ENCODE data around the gene SAP30BP. TPM values are rescaled to one million over a fixed set of nuclear protein-coding genes. Genes with fewer than 3 reads are reported as not detected.

Gene SAP30BP
- total and polyA plus RNA-seq, 2 of the 13 experiments (the other 11 are each of a cell fraction or from before 2014, with no cell fraction given), result 67.7 to 99.4 TPM

GRCh38 chr17:75697651-75698291 lies 30.6 kb downstream of the SAP30BP start (continued):
- TF ChIP-seq, protein P1, sequence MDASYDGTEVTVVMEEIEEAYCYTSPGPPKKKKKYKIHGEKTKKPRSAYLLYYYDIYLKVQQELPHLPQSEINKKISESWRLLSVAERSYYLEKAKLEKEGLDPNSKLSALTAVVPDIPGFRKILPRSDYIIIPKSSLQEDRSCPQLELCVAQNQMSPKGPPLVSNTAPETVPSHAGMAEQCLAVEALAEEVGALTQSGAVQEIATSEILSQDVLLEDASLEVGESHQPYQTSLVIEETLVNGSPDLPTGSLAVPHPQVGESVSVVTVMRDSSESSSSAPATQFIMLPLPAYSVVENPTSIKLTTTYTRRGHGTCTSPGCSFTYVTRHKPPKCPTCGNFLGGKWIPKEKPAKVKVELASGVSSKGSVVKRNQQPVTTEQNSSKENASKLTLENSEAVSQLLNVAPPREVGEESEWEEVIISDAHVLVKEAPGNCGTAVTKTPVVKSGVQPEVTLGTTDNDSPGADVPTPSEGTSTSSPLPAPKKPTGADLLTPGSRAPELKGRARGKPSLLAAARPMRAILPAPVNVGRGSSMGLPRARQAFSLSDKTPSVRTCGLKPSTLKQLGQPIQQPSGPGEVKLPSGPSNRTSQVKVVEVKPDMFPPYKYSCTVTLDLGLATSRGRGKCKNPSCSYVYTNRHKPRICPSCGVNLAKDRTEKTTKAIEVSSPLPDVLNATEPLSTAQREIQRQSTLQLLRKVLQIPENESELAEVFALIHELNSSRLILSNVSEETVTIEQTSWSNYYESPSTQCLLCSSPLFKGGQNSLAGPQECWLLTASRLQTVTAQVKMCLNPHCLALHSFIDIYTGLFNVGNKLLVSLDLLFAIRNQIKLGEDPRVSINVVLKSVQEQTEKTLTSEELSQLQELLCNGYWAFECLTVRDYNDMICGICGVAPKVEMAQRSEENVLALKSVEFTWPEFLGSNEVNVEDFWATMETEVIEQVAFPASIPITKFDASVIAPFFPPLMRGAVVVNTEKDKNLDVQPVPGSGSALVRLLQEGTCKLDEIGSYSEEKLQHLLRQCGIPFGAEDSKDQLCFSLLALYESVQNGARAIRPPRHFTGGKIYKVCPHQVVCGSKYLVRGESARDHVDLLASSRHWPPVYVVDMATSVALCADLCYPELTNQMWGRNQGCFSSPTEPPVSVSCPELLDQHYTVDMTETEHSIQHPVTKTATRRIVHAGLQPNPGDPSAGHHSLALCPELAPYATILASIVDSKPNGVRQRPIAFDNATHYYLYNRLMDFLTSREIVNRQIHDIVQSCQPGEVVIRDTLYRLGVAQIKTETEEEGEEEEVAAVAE (CRISPR knock-in tag; IDR thresholded peaks at IDR 0.05; ENCODE audit: borderline replicate concordance), result peak; percentile 46; the same call in 1 of the 2 replicates
- TF ChIP-seq ZNF414 (CRISPR knock-in tag; IDR thresholded peaks at IDR 0.05) (no peak), ZBTB7B (CRISPR knock-in tag; IDR thresholded peaks at IDR 0.05) (0 out of 2 replicates have a peak, but pooled peaks have one; percentile 25), SSRP1 (CRISPR knock-in tag; IDR thresholded peaks at IDR 0.05) (no peak), NFE2L1 (CRISPR knock-in tag; IDR thresholded peaks at IDR 0.05; ENCODE audit: borderline replicate concordance) (no peak), SP5 (CRISPR knock-in tag; IDR thresholded peaks at IDR 0.05; ENCODE audit: borderline replicate concordance, low read depth) (0 out of 2 replicates have a peak, but pooled peaks have one; percentile 10), ZKSCAN1 (IDR thresholded peaks at IDR 0.05; ENCODE audit: low read length) (peak; percentile 99), NFIB (CRISPR knock-in tag; IDR thresholded peaks at IDR 0.05; ENCODE audit: borderline replicate concordance) (no peak), ZFP36L2 (CRISPR knock-in tag; IDR thresholded peaks at IDR 0.05) (no peak), THAP9 (CRISPR knock-in tag; IDR thresholded peaks at IDR 0.05; ENCODE audit: borderline replicate concordance) (no peak), MIER2 (CRISPR knock-in tag; IDR thresholded peaks at IDR 0.05) (no peak), GABPB1 (CRISPR knock-in tag; IDR thresholded peaks at IDR 0.05) (no peak), GLMP (CRISPR knock-in tag; IDR thresholded peaks at IDR 0.05; ENCODE audit: borderline replicate concordance) (no peak), GTF3A (CRISPR knock-in tag; conservative IDR thresholded peaks at IDR 0.05) (no peak)
- TF ChIP-seq, protein P2, sequence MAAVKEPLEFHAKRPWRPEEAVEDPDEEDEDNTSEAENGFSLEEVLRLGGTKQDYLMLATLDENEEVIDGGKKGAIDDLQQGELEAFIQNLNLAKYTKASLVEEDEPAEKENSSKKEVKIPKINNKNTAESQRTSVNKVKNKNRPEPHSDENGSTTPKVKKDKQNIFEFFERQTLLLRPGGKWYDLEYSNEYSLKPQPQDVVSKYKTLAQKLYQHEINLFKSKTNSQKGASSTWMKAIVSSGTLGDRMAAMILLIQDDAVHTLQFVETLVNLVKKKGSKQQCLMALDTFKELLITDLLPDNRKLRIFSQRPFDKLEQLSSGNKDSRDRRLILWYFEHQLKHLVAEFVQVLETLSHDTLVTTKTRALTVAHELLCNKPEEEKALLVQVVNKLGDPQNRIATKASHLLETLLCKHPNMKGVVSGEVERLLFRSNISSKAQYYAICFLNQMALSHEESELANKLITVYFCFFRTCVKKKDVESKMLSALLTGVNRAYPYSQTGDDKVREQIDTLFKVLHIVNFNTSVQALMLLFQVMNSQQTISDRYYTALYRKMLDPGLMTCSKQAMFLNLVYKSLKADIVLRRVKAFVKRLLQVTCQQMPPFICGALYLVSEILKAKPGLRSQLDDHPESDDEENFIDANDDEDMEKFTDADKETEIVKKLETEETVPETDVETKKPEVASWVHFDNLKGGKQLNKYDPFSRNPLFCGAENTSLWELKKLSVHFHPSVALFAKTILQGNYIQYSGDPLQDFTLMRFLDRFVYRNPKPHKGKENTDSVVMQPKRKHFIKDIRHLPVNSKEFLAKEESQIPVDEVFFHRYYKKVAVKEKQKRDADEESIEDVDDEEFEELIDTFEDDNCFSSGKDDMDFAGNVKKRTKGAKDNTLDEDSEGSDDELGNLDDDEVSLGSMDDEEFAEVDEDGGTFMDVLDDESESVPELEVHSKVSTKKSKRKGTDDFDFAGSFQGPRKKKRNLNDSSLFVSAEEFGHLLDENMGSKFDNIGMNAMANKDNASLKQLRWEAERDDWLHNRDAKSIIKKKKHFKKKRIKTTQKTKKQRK (IDR thresholded peaks at IDR 0.05; ENCODE audit: low read length), result no peak
